Stimulated activated naive B cell treated with anti-CD40 and anti-IgM and Interleukin-4, amounts not matched to agents 10 μg/mL and 1 μg/mL and 100 μg/mL, for 72 hours (primary cell): Measurements from ENCODE around the gene TMEM107.

Experiments
- ATAC-seq, 2 donors: fragments of 150-1000 bp; cut with Tn5 transposase; replicated peaks; 2 replicates each; pipeline ENCODE4 v1.10.0; 2021; ENCODE audit warnings: moderate library complexity in 1 of 2
- DNase-seq: peaks from one replicate; pipeline ENCODE4 v3.0.0; 2021
- H3K27ac Mint-ChIP-seq: one replicate; pipeline ENCODE4 v1.8.0; 2022; ENCODE audit warnings: mild to moderate bottlenecking, mixed read lengths
- H3K27me3 Mint-ChIP-seq, 2 donors: one replicate each; pipeline ENCODE4 v1.8.0; 2022; ENCODE audit warnings: mixed read lengths in 2 of 2
- H3K36me3 Mint-ChIP-seq, 2 donors: one replicate each; pipeline ENCODE4 v1.8.0; 2022; ENCODE audit warnings: mixed read lengths in 2 of 2, mild to moderate bottlenecking in 1 of 2
- H3K4me1 Mint-ChIP-seq, 2 donors: one replicate each; pipeline ENCODE4 v1.8.0; 2022; ENCODE audit warnings: mixed read lengths in 2 of 2, mild to moderate bottlenecking in 1 of 2
- H3K4me3 Mint-ChIP-seq, 2 donors: one replicate each; pipeline ENCODE4 v1.8.0; 2022; ENCODE audit warnings: mild to moderate bottlenecking in 2 of 2, mixed read lengths in 2 of 2, moderate library complexity in 1 of 2
- H3K9me3 Mint-ChIP-seq, 2 donors: one replicate each; pipeline ENCODE4 v1.8.0; 2022; ENCODE audit warnings: mixed read lengths in 2 of 2, mild to moderate bottlenecking in 1 of 2

Gene TMEM107

GRCh38 chr17:8161289-8162232, 14.6 kb downstream of the TMEM107 start:
- Mint-ChIP-seq H3K27me3 (no peaks in the 10 kb centered on the region), H3K36me3 (peaks cover 13 to 28% of the 10 kb centered on the region in 2 donors), H3K27ac (peak overlapping the region; percentile 93), H3K4me3 (peak overlapping the region; percentile 84 to 89), H3K9me3 (no peaks in the 10 kb centered on the region), H3K4me1 (peaks cover 46 to 61% of the 10 kb centered on the region in 2 donors)
- ATAC-seq (peak in 1 of 2 donors; percentile 1), DNase-seq (no peak)

- Mint-ChIP-seq H3K4me1 (peaks cover 46 to 61% of the 10 kb centered on the region in 2 donors), H3K36me3 (peaks cover 13 to 28% of the 10 kb centered on the region in 2 donors), H3K27me3 (no peaks in the 10 kb centered on the region), H3K27ac (peak overlapping the region; percentile 93), H3K9me3 (no peaks in the 10 kb centered on the region), H3K4me3 (peak overlapping the region; percentile 17 to 84)
- ATAC-seq (no peak), DNase-seq (no peak)
Measured at GRCh38 chr17:8160741-8161221, 15.4 kb downstream of the TMEM107 start.

GRCh38 chr17:8160224-8160577, 16.0 kb downstream of the TMEM107 start:
- no peaks in the 10 kb centered on the region for H3K27me3 Mint-ChIP-seq
- H3K4me1 Mint-ChIP-seq: peaks cover 46 to 61% of the 10 kb centered on the region in 2 donors
- no peak for DNase-seq
- H3K4me3 Mint-ChIP-seq: peak overlapping the region in 1 of 2 donors; percentile 46
- ATAC-seq: no peak
- peaks cover 13 to 28% of the 10 kb centered on the region in 2 donors for H3K36me3 Mint-ChIP-seq
- H3K9me3 Mint-ChIP-seq: no peaks in the 10 kb centered on the region
- peak overlapping the region; percentile 93 for H3K27ac Mint-ChIP-seq

GRCh38 chr17:8159459-8160223, 16.5 kb downstream of the TMEM107 start:
- Mint-ChIP-seq H3K9me3 (no peaks in the 10 kb centered on the region), H3K36me3 (peaks cover 13 to 28% of the 10 kb centered on the region in 2 donors), H3K4me1 (peaks cover 44 to 58% of the 10 kb centered on the region in 2 donors), H3K27me3 (no peaks in the 10 kb centered on the region), H3K27ac (no peak overlapping the region), H3K4me3 (no peak overlapping the region)
- DNase-seq (no peak), ATAC-seq (no peak)

- Mint-ChIP-seq H3K27ac (peak overlapping the region; percentile 79), H3K27me3 (no peaks in the 10 kb centered on the region), H3K9me3 (no peaks in the 10 kb centered on the region), H3K36me3 (peaks cover 13 to 28% of the 10 kb centered on the region in 2 donors), H3K4me1 (peaks cover 43 to 51% of the 10 kb centered on the region in 2 donors), H3K4me3 (no peak overlapping the region)
- DNase-seq (no peak), ATAC-seq (no peak)
Measured at GRCh38 chr17:8159032-8159400, 17.2 kb downstream of the TMEM107 start.

GRCh38 chr17:8158267-8159031, 17.7 kb downstream of the TMEM107 start:
- H3K36me3 Mint-ChIP-seq: peaks cover 15 to 30% of the 10 kb centered on the region in 2 donors
- ATAC-seq (peak; percentile 20 to 27), DNase-seq (peak; percentile 80)
- peak overlapping the region; percentile 8 to 69 for H3K4me3 Mint-ChIP-seq
- H3K9me3 Mint-ChIP-seq: no peaks in the 10 kb centered on the region
- H3K27me3 Mint-ChIP-seq: no peaks in the 10 kb centered on the region
- peaks cover 43 to 46% of the 10 kb centered on the region in 2 donors for H3K4me1 Mint-ChIP-seq
- H3K27ac Mint-ChIP-seq: peak overlapping the region; percentile 79

- no peaks in the 10 kb centered on the region for H3K27me3 Mint-ChIP-seq
- DNase-seq (peak; percentile 100), ATAC-seq (peak; percentile 79 to 86)
- H3K27ac Mint-ChIP-seq: no peak overlapping the region
- H3K4me1 Mint-ChIP-seq: peaks cover 30 to 42% of the 10 kb centered on the region in 2 donors
- no peak overlapping the region for H3K4me3 Mint-ChIP-seq
- H3K9me3 Mint-ChIP-seq: no peaks in the 10 kb centered on the region
- peaks cover 11 to 30% of the 10 kb centered on the region in 2 donors for H3K36me3 Mint-ChIP-seq
Measured at GRCh38 chr17:8156246-8156992, 19.8 kb downstream of the TMEM107 start.

GRCh38 chr17:8155996-8156245, 20.3 kb downstream of the TMEM107 start:
- H3K27me3 Mint-ChIP-seq: no peaks in the 10 kb centered on the region
- H3K27ac Mint-ChIP-seq: no peak overlapping the region
- H3K4me1 Mint-ChIP-seq: peaks cover 25 to 39% of the 10 kb centered on the region in 2 donors
- ATAC-seq: peak in 1 of 2 donors; percentile 5
- no peak overlapping the region for H3K4me3 Mint-ChIP-seq
- DNase-seq: no peak
- no peaks in the 10 kb centered on the region for H3K9me3 Mint-ChIP-seq
- H3K36me3 Mint-ChIP-seq: peaks cover 11 to 29% of the 10 kb centered on the region in 2 donors

GRCh38 chr17:8155231-8155995, 20.8 kb downstream of the TMEM107 start:
- Mint-ChIP-seq H3K9me3 (no peaks in the 10 kb centered on the region), H3K36me3 (peaks cover 11 to 24% of the 10 kb centered on the region in 2 donors), H3K4me3 (no peak overlapping the region), H3K27me3 (no peaks in the 10 kb centered on the region), H3K4me1 (peaks cover 20 to 39% of the 10 kb centered on the region in 2 donors), H3K27ac (no peak overlapping the region)
- DNase-seq (no peak), ATAC-seq (no peak)

GRCh38 chr17:8154608-8155155, 21.5 kb downstream of the TMEM107 start:
- H3K27ac Mint-ChIP-seq: no peak overlapping the region
- H3K4me3 Mint-ChIP-seq: peak overlapping the region in 1 of 2 donors; percentile 63
- H3K27me3 Mint-ChIP-seq: no peaks in the 10 kb centered on the region
- H3K36me3 Mint-ChIP-seq: peaks cover 8 to 24% of the 10 kb centered on the region in 2 donors
- DNase-seq (no peak), ATAC-seq (no peak)
- peaks cover 13 to 39% of the 10 kb centered on the region in 2 donors for H3K4me1 Mint-ChIP-seq
- H3K9me3 Mint-ChIP-seq: no peaks in the 10 kb centered on the region

- peak overlapping the region; percentile 89 for H3K27ac Mint-ChIP-seq
- no peak for ATAC-seq
- peak; percentile 77 for DNase-seq
- H3K4me1 Mint-ChIP-seq: peaks cover 9 to 39% of the 10 kb centered on the region in 2 donors
- H3K4me3 Mint-ChIP-seq: peak overlapping the region in 1 of 2 donors; percentile 73
- no peaks in the 10 kb centered on the region for H3K27me3 Mint-ChIP-seq
- H3K9me3 Mint-ChIP-seq: no peaks in the 10 kb centered on the region
- peaks cover 10 to 25% of the 10 kb centered on the region in 2 donors for H3K36me3 Mint-ChIP-seq
Measured at GRCh38 chr17:8153957-8154607, 22.1 kb downstream of the TMEM107 start.

- Mint-ChIP-seq H3K4me1 (peaks cover 4 to 35% of the 10 kb centered on the region in 2 donors), H3K36me3 (peaks cover 9 to 24% of the 10 kb centered on the region in 2 donors), H3K27ac (peak overlapping the region; percentile 94), H3K9me3 (no peaks in the 10 kb centered on the region), H3K27me3 (no peaks in the 10 kb centered on the region), H3K4me3 (peak overlapping the region; percentile 71 to 74)
- ATAC-seq (no peak), DNase-seq (peak; percentile 39)
Measured at GRCh38 chr17:8153525-8153956, 22.6 kb downstream of the TMEM107 start.
